ENCODE results near the gene STARD10.

STARD10 gene

DNA sequence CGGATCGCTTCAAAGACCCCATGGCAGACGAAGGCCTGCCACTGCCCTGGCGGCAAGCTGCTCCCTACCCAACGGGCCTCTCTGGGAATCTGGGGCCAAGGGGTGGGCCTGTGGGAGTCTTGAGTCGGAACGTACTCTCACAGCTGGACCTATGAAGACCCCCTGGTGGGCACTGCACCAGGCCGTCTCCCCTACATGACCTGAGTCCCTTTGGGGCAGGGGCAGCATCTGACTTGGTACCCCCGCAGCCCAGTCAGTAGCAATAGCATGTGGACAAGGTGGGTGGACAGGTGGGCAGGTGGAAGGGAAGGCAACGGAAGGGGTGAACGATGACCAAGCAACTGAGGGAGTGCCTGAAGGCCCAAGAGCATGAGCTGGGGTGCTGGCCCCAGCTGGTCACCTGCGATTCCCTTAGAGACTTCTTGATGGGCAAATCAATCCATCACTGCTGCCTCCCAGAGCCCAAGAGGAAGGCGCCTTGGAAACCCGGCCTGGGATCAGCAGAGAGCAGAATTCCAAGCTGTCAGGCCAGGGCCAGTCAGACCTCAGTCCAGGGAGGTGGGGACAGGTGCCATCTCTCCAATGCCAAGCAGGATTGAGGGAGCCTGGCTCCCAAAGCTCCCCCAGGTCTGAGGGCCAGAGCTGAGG lies 76.9 kb downstream of the STARD10 start:
- TF ChIP-seq POLR2AphosphoS5 (IDR thresholded peaks at IDR 0.05; ENCODE audit: low read depth, low read length), result no peak
- TF ChIP-seq, protein P1, sequence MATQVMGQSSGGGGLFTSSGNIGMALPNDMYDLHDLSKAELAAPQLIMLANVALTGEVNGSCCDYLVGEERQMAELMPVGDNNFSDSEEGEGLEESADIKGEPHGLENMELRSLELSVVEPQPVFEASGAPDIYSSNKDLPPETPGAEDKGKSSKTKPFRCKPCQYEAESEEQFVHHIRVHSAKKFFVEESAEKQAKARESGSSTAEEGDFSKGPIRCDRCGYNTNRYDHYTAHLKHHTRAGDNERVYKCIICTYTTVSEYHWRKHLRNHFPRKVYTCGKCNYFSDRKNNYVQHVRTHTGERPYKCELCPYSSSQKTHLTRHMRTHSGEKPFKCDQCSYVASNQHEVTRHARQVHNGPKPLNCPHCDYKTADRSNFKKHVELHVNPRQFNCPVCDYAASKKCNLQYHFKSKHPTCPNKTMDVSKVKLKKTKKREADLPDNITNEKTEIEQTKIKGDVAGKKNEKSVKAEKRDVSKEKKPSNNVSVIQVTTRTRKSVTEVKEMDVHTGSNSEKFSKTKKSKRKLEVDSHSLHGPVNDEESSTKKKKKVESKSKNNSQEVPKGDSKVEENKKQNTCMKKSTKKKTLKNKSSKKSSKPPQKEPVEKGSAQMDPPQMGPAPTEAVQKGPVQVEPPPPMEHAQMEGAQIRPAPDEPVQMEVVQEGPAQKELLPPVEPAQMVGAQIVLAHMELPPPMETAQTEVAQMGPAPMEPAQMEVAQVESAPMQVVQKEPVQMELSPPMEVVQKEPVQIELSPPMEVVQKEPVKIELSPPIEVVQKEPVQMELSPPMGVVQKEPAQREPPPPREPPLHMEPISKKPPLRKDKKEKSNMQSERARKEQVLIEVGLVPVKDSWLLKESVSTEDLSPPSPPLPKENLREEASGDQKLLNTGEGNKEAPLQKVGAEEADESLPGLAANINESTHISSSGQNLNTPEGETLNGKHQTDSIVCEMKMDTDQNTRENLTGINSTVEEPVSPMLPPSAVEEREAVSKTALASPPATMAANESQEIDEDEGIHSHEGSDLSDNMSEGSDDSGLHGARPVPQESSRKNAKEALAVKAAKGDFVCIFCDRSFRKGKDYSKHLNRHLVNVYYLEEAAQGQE (IDR thresholded peaks at IDR 0.05; ENCODE audit: insufficient read depth in 1 of 2, low read depth in 2 of 2, low read length in 2 of 2), result no peak
- TF ChIP-seq FOXP2 (optimal IDR thresholded peaks at IDR 0.05; ENCODE audit: borderline replicate concordance, extremely low read depth, extremely low read length, insufficient read depth), result no peak
- TF ChIP-seq SIN3A (IDR thresholded peaks at IDR 0.05; ENCODE audit: borderline replicate concordance, insufficient read depth, low read length), result no peak
- no peak for TF ChIP-seq TAF1 (IDR thresholded peaks at IDR 0.05; ENCODE audit: borderline replicate concordance, insufficient read depth, low read length)

DNA sequence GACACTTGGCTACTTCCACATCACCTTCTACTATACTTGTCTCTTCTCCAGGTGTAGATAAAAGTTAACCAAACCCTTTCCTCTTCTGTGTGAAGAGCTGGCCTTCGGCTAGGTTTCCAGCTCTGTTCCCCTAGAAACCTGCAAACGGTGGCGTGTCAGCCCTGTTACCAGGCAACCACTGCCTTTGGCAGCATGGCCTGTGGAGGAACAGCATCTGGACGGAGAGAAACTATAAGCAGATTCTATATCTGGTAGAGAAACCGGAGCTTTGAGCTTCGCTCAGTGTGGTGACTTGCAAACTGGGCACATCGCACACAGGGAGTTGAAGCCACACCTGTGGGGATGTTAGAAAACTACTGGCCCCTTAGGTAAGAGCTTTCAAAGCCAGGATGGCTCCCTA lies 77.6 kb downstream of the STARD10 start:
- no peak for TF ChIP-seq POLR2AphosphoS5 (IDR thresholded peaks at IDR 0.05; ENCODE audit: low read depth, low read length)
- no peak for TF ChIP-seq TAF1 (IDR thresholded peaks at IDR 0.05; ENCODE audit: borderline replicate concordance, insufficient read depth, low read length)
- no peak for TF ChIP-seq SIN3A (IDR thresholded peaks at IDR 0.05; ENCODE audit: borderline replicate concordance, insufficient read depth, low read length)
- TF ChIP-seq FOXP2 (optimal IDR thresholded peaks at IDR 0.05; ENCODE audit: borderline replicate concordance, extremely low read depth, extremely low read length, insufficient read depth), result no peak
- TF ChIP-seq, protein P1 (IDR thresholded peaks at IDR 0.05; ENCODE audit: insufficient read depth in 1 of 2, low read depth in 2 of 2, low read length in 2 of 2), result no peak

DNA sequence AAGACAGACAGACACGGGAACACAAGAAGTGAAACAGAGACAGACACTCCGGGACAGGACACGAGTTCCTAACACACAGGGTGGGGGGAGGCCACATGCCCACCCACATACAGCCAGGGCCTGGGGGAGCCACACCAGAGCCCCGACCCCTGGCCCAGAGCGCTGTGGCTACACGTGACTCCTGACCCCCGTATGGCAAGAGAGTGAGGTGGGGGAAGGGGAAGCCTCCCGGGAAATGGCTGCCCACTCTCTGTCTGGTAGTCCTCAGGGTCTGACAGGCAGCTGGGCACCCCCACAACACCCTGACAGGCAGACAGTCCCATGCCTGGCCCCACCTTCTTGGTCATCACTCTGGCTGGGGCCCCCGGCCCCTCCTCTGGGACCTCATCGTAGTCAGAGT lies 81.0 kb downstream of the STARD10 start:
- TF ChIP-seq SIN3A (IDR thresholded peaks at IDR 0.05; ENCODE audit: borderline replicate concordance, insufficient read depth, low read length), result no peak
- no peak for TF ChIP-seq TAF1 (IDR thresholded peaks at IDR 0.05; ENCODE audit: borderline replicate concordance, insufficient read depth, low read length)
- TF ChIP-seq POLR2AphosphoS5 (IDR thresholded peaks at IDR 0.05; ENCODE audit: low read depth, low read length), result no peak
- TF ChIP-seq, protein P1 (IDR thresholded peaks at IDR 0.05; ENCODE audit: insufficient read depth in 1 of 2, low read depth in 2 of 2, low read length in 2 of 2), result no peak
- TF ChIP-seq FOXP2 (optimal IDR thresholded peaks at IDR 0.05; ENCODE audit: borderline replicate concordance, extremely low read depth, extremely low read length, insufficient read depth), result no peak

DNA sequence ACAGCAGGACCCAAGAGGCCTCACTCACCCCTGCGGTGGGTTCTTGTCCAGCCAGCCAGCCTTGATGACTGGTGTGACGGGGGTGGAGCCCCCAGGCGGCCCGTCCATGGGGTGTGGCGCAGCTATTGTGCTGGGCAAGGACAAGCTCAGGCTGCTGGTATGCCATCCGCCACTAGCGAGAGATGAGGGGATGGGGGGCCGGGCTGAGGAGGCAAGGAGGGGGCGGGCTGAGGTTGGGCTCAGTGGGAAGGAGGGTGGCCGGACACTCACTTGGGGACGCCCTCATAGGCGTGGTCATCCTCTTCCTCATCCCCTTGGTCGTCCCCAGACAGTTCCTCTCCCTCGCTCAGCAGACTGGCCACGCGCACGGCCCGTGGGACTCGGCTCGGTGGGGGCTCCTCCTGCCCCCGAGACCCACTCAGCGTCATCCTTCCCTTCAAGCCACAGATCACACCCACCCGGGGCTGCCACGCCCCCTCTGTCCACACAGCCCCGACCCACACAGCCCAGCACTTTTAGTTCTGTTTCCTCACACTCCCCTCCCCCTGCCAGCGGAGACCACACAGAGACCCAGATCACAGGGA lies 81.6 kb downstream of the STARD10 start:
- no peak for TF ChIP-seq FOXP2 (optimal IDR thresholded peaks at IDR 0.05; ENCODE audit: borderline replicate concordance, extremely low read depth, extremely low read length, insufficient read depth)
- TF ChIP-seq POLR2AphosphoS5 (IDR thresholded peaks at IDR 0.05; ENCODE audit: low read depth, low read length), result no peak
- TF ChIP-seq TAF1 (IDR thresholded peaks at IDR 0.05; ENCODE audit: borderline replicate concordance, insufficient read depth, low read length), result no peak
- TF ChIP-seq SIN3A (IDR thresholded peaks at IDR 0.05; ENCODE audit: borderline replicate concordance, insufficient read depth, low read length), result no peak
- TF ChIP-seq, protein P1 (IDR thresholded peaks at IDR 0.05; ENCODE audit: insufficient read depth in 1 of 2, low read depth in 2 of 2, low read length in 2 of 2), result no peak

All from PFSK-1 (cell line).